H1 (cell line): ENCODE data around the gene TCEA3. TPM values are rescaled to one million over a fixed set of nuclear protein-coding genes. Genes with fewer than 3 reads are reported as not detected.

Source experiments
- CTCF ChIA-PET: fragments of 300-600 bp; sonication (Branson Sonifier 250); formaldehyde crosslinking; loops from one replicate; lab custom pipeline; 2021; ENCODE audit not compliant: partially characterized antibody; lab: Charles Lee
- POLR2A ChIA-PET: fragments of 300-600 bp; sonication (Branson Sonifier 250); formaldehyde crosslinking; loops from one replicate; lab custom pipeline; 2021; ENCODE audit warnings: inconsistent platforms; ENCODE audit not compliant: partially characterized antibody; lab: Charles Lee
- DNase-seq, 2 experiments: peaks; one replicate each; pipeline versions ENCODE4 v3.0.0 to v3.0.0-alpha.2; 2010 to 2022; ENCODE audit warnings: low spot score in 2 of 2, low read depth in 1 of 2, mixed read lengths in 1 of 2
- FAIRE-seq: peaks from 2 replicates; lab custom pipeline; 2011; peaks lifted over from hg19 to GRCh38; lab: Jason Lieb, UNC
- H2AFZ ChIP-seq: 2 replicates; pipeline ENCODE4 v1.8.1; 2012; ENCODE audit warnings: low read length, inconsistent platforms
- H2AK5ac ChIP-seq: 2 replicates; pipeline ENCODE4 v1.6.1; 2013; ENCODE audit warnings: low read depth, low read length
- H2BK120ac ChIP-seq: replicated peaks from 2 replicates; pipeline ENCODE3; 2013; ENCODE audit warnings: low read depth, low read length, inconsistent platforms
- H2BK12ac ChIP-seq: 2 replicates; pipeline ENCODE4 v1.6.1; 2013; ENCODE audit warnings: low read depth, low read length
- H2BK15ac ChIP-seq: 2 replicates; pipeline ENCODE4 v1.6.1; 2013; ENCODE audit warnings: low read length
- H2BK20ac ChIP-seq: 2 replicates; pipeline ENCODE4 v1.6.1; 2013; ENCODE audit warnings: low read length
- H2BK5ac ChIP-seq: 2 replicates; pipeline ENCODE4 v1.6.1; 2013; ENCODE audit warnings: low read depth, low read length
- H3K14ac ChIP-seq: 2 replicates; pipeline ENCODE4 v1.6.1; 2013; ENCODE audit warnings: inconsistent platforms; ENCODE audit not compliant: insufficient read length
- H3K18ac ChIP-seq: 2 replicates; pipeline ENCODE4 v1.6.1; 2013; ENCODE audit warnings: low read length; ENCODE audit errors: extremely low read depth
- H3K23ac ChIP-seq: 2 replicates; pipeline ENCODE4 v1.6.1; 2013; ENCODE audit warnings: inconsistent platforms; ENCODE audit not compliant: insufficient read length
- H3K23me2 ChIP-seq: 2 replicates; pipeline ENCODE4 v1.6.1; 2013; ENCODE audit warnings: low read depth, low read length
- H3K27ac ChIP-seq: 2 replicates; pipeline ENCODE4 v1.6.1; 2011; ENCODE audit warnings: low read depth, low read length, inconsistent platforms
- H3K27me3 ChIP-seq, 4 experiments: replicated peaks in 1 of 4; 1 replicate in 1 of 4; 2 replicates in 3 of 4; pipeline versions ENCODE4 v1.6.1 to v1.8.1; 2011 to 2013; ENCODE audit warnings: low read length in 3 of 4, mild to moderate bottlenecking in 3 of 4, inconsistent platforms in 2 of 4, mixed read lengths in 2 of 4, moderate library complexity in 1 of 4; ENCODE audit not compliant: control insufficient read depth in 3 of 4, insufficient read depth in 3 of 4; ENCODE audit errors: extremely low read depth in 1 of 4
- H3K36me3 ChIP-seq, 4 experiments: 2 replicates each; pipeline versions ENCODE4 v1.6.1 to v1.8.1; 2011 to 2013; ENCODE audit warnings: mild to moderate bottlenecking in 4 of 4, low read length in 3 of 4, moderate library complexity in 2 of 4, control low read depth in 1 of 4, inconsistent platforms in 1 of 4; ENCODE audit not compliant: insufficient read depth in 4 of 4, control insufficient read depth in 2 of 4
- H3K4ac ChIP-seq: replicated peaks from 2 replicates; pipeline ENCODE3; 2013; ENCODE audit warnings: low read length, low read depth, mixed read lengths, inconsistent platforms; ENCODE audit not compliant: insufficient read length
- H3K4me1 ChIP-seq, 4 experiments: replicated peaks in 1 of 4; 1 replicate in 1 of 4; 2 replicates in 3 of 4; pipeline versions ENCODE4 v1.6.1 to v1.8.1; 2011 to 2013; ENCODE audit warnings: low read length in 3 of 4, inconsistent platforms in 2 of 4, mixed read lengths in 1 of 4; ENCODE audit not compliant: insufficient read depth in 4 of 4, control insufficient read depth in 3 of 4
- H3K4me2 ChIP-seq, 2 experiments: 2 replicates each; pipeline versions ENCODE4 v1.6.1 to v1.8.1; 2011 to 2013; ENCODE audit warnings: low read depth in 2 of 2, low read length in 2 of 2, control low read depth in 1 of 2, inconsistent platforms in 1 of 2, mild to moderate bottlenecking in 1 of 2; ENCODE audit not compliant: insufficient read depth in 1 of 2
- H3K4me3 ChIP-seq, 4 experiments: fragments of 200-600, 300-600 bp in 1 of 4; sonication (generic), shearing (Covaris generic), sonication (Bioruptor Twin) in 1 of 4; 2 replicates each; pipeline versions ENCODE4 v1.5.1 to v1.8.1; 2011 to 2016; ENCODE audit warnings: low read length in 4 of 4, low read depth in 3 of 4, control low read depth in 2 of 4, inconsistent platforms in 2 of 4, mild to moderate bottlenecking in 2 of 4, mixed read lengths in 1 of 4, moderate library complexity in 1 of 4; ENCODE audit not compliant: insufficient read depth in 2 of 4; ENCODE audit errors: extremely low read depth in 1 of 4
- H3K56ac ChIP-seq: replicated peaks from 2 replicates; pipeline ENCODE3; 2013; ENCODE audit warnings: low read depth, mild to moderate bottlenecking, mixed read lengths, low read length, inconsistent platforms; ENCODE audit not compliant: insufficient read length
- H3K79me1 ChIP-seq: 2 replicates; pipeline ENCODE4 v1.6.1; 2013; ENCODE audit warnings: low read depth, low read length, control low read depth
- H3K79me2 ChIP-seq, 2 experiments: 2 replicates each; pipeline versions ENCODE4 v1.6.1 to v1.8.1; 2012 to 2013; ENCODE audit warnings: low read length in 2 of 2, mild to moderate bottlenecking in 2 of 2, inconsistent platforms in 1 of 2; ENCODE audit not compliant: insufficient read depth in 2 of 2, control insufficient read depth in 1 of 2
- H3K9ac ChIP-seq, 4 experiments: replicated peaks in 1 of 4; 1 replicate in 1 of 4; 2 replicates in 3 of 4; pipeline versions ENCODE4 v1.6.1 to v1.8.1; 2011 to 2013; ENCODE audit warnings: low read depth in 3 of 4, low read length in 3 of 4, control low read depth in 2 of 4, mild to moderate bottlenecking in 2 of 4, moderate library complexity in 2 of 4, inconsistent platforms in 1 of 4; ENCODE audit errors: extremely low read depth in 1 of 4
- H3K9me3 ChIP-seq, 2 experiments: 2 replicates each; pipeline versions ENCODE4 v1.6.1 to v1.8.1; 2012 to 2013; ENCODE audit warnings: mild to moderate bottlenecking in 2 of 2, moderate library complexity in 2 of 2, control low read depth in 1 of 2, inconsistent platforms in 1 of 2, low read depth in 1 of 2, low read length in 1 of 2, mixed read lengths in 1 of 2; ENCODE audit not compliant: insufficient read depth in 2 of 2
- H4K20me1 ChIP-seq, 2 experiments: replicated peaks in 1 of 2; 2 replicates each; pipeline versions ENCODE3 to v1.8.1; 2011 to 2013; ENCODE audit warnings: inconsistent platforms in 2 of 2, low read length in 2 of 2, mild to moderate bottlenecking in 1 of 2; ENCODE audit not compliant: insufficient read depth in 2 of 2, control insufficient read depth in 1 of 2
- H4K5ac ChIP-seq: 2 replicates; pipeline ENCODE4 v1.6.1; 2013; ENCODE audit warnings: low read length, low read depth, mixed read lengths, inconsistent platforms; ENCODE audit not compliant: insufficient read length
- H4K8ac ChIP-seq: 2 replicates; pipeline ENCODE4 v1.8.0; 2013; ENCODE audit warnings: mild to moderate bottlenecking, moderate library complexity, low read length, inconsistent platforms; ENCODE audit not compliant: insufficient read depth; ENCODE audit errors: extremely low read depth
- H4K91ac ChIP-seq: replicated peaks from 2 replicates; pipeline ENCODE3; 2013; ENCODE audit warnings: low read length, mixed read lengths, inconsistent platforms; ENCODE audit not compliant: insufficient read length
- ASH2L ChIP-seq: fragments of 200-600, 300-600 bp; sonication (generic); IDR thresholded peaks from one replicate; pipeline ENCODE4 v1.7.1; 2017; ENCODE audit warnings: low read length
- BRCA1 ChIP-seq: IDR thresholded peaks from 2 replicates; pipeline ENCODE4 v1.6.1; 2012; ENCODE audit warnings: low read depth, low read length, improper control_type of control experiment
- CHD1 ChIP-seq: IDR thresholded peaks from 2 replicates; pipeline ENCODE4 v1.6.1; 2012; ENCODE audit warnings: low read depth, low read length, improper control_type of control experiment
- E2F6 ChIP-seq: IDR thresholded peaks from 2 replicates; pipeline ENCODE4 v1.6.1; 2012; ENCODE audit warnings: inconsistent platforms
- HDAC2 ChIP-seq, 2 experiments: fragments of 300-600 bp in 1 of 2; sonication (generic) in 1 of 2; IDR thresholded peaks; 2 replicates each; pipeline ENCODE4 v1.6.1; 2011 to 2012; ENCODE audit warnings: low read depth in 2 of 2, low read length in 2 of 2, mild to moderate bottlenecking in 2 of 2, moderate library complexity in 2 of 2, borderline replicate concordance in 1 of 2, inconsistent platforms in 1 of 2
- KDM4A ChIP-seq: IDR thresholded peaks from one replicate; pipeline ENCODE4 v1.7.1; 2012; ENCODE audit warnings: low read depth, mild to moderate bottlenecking, moderate library complexity, low read length, inconsistent platforms; ENCODE audit not compliant: severe bottlenecking
- NANOG ChIP-seq: IDR thresholded peaks from 2 replicates; pipeline ENCODE4 v1.6.1; 2011; ENCODE audit warnings: low read length, low read depth, mild to moderate bottlenecking, inconsistent platforms; ENCODE audit not compliant: insufficient read depth, poor library complexity, severe bottlenecking
- SIRT6 ChIP-seq: IDR thresholded peaks from one replicate; pipeline ENCODE4 v1.7.1; 2012; ENCODE audit warnings: low read length, inconsistent platforms
- YY1 ChIP-seq: IDR thresholded peaks from 2 replicates; pipeline ENCODE4 v1.6.1; 2011; ENCODE audit warnings: low read depth, mild to moderate bottlenecking, low read length
- ZNF274 ChIP-seq: IDR thresholded peaks from 2 replicates; pipeline ENCODE4 v1.7.0; 2012; ENCODE audit warnings: low read length, borderline replicate concordance; ENCODE audit errors: extremely low read depth
- WGBS, 2 experiments: shearing (Covaris generic) in 1 of 2; methylation state at CpG; one replicate each; pipeline versions ENCODE4 v1.1.6 to v1.1.7; 2013 to 2015; ENCODE audit warnings: low lambda C conversion rate in 2 of 2, mixed read lengths in 2 of 2, inconsistent platforms in 1 of 2, low coverage in 1 of 2, missing lambda C conversion rate in 1 of 2; ENCODE audit not compliant: insufficient replicate concordance in 2 of 2, insufficient coverage in 1 of 2, insufficient read length in 1 of 2; ENCODE audit errors: extremely low coverage in 1 of 2, missing lambda C conversion rate in 1 of 2; 5-methylcytosine and 5-hydroxymethylcytosine counted together
- polyA plus RNA-seq, 7 experiments: library from polyadenylated mRNA; depleted of rRNA in 3 of 7; stranded (reverse) in 5 of 7; unstranded in 2 of 7; fragments of >200 nt in 5 of 7; fragments of 200-250 nt in 2 of 7; gene quantifications; 1 replicate in 5 of 7; 2 replicates in 1 of 7; 4 replicates in 1 of 7; pipeline versions ENCODE4 v1.2.1 to v1.2.3, GENCODE V29; 2011 to 2013; ENCODE audit warnings: missing spikeins in 2 of 7, mixed read lengths in 2 of 7
- total RNA-seq: library from RNA; stranded (reverse); fragmentation: NEBNext Ultra II Directional; extraction: Animal tissue kit (Norgen Biotek cat#: 25700); gene quantifications from 2 replicates; pipeline ENCODE4 v1.2.1, GENCODE V29; 2021
- TF ChIP-seq, protein P1 (sequence below), 3 experiments: IDR thresholded peaks; 1 replicate in 2 of 3; 2 replicates in 1 of 3; pipeline versions ENCODE4 v1.5.1 to v1.6.1; 2011; ENCODE audit warnings: low read length in 3 of 3, mild to moderate bottlenecking in 3 of 3, inconsistent platforms in 2 of 3, low read depth in 1 of 3, moderate library complexity in 1 of 3; ENCODE audit not compliant: insufficient read depth in 1 of 3; ENCODE audit errors: control extremely low read depth in 1 of 3

The TCEA3 gene
- total and polyA plus RNA-seq, 2 of the 8 experiments (the other 6 are each of a cell fraction or from before 2014, with no cell fraction given): 0.08 TPM; not detected in 1

DNA sequence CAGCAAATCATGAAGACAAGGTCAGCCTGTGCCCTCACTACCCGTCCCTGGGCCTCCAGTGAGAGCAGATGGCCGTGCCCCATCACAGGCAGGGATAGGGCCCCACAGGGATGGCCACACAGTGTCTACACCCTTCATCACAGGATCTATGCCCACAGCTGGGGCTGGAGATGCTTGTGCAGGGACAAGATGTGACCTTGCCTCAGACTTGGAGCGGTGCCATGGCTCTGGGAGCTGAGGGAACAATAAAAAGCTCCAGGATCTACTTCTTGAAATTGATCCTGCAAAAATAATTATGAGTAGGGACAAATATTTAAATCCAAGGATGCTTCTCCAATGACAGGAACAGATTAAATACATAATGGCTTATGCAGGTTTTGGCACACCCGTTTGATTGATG lies 25.4 kb upstream of the TCEA3 start:
- no peak overlapping the region for H3K4ac ChIP-seq
- WGBS, 2 experiments: 91% methylated on average over 4 of the region's 4 CpGs; no CpG with 5 or more reads in 1 of the 2 experiments
- H3K23ac ChIP-seq: no peak overlapping the region
- no peaks in the 10 kb centered on the region for H3K4me1 ChIP-seq
- ChIA-PET POLR2A (interaction anchor here (1.1 to 1.5 kb wide), 2 partner anchors 13 to 34 kb away, joined by 3 to 4 read pairs; partner anchors contain the start of gene ASAP3), CTCF (interaction anchor here (1.1 to 1.3 kb wide), 2 partner anchors 15 to 47 kb away, joined by 3 to 4 read pairs; no protein-coding TSS in a partner anchor)
- H2BK120ac ChIP-seq: no peak overlapping the region
- H4K91ac ChIP-seq: no peak overlapping the region
- no peak overlapping the region for H4K8ac ChIP-seq
- H3K36me3 ChIP-seq: peaks cover 0 to 15% (median 3%) of the 10 kb centered on the region in 4 experiments; a peak in 5 of 8 replicates
- H3K9me3 ChIP-seq: no peaks in the 10 kb centered on the region
- no peak overlapping the region for H3K18ac ChIP-seq
- H4K5ac ChIP-seq: no peak overlapping the region
- no peak overlapping the region for H3K27ac ChIP-seq
- no peak overlapping the region for H2BK15ac ChIP-seq
- no peak for FAIRE-seq
- no peak for DNase-seq
- no peak overlapping the region for H2BK20ac ChIP-seq
- H3K4me2 ChIP-seq: no peak overlapping the region
- no peak overlapping the region for H2BK12ac ChIP-seq
- H4K20me1 ChIP-seq: peaks cover 2% of the 10 kb centered on the region in 2 experiments
- H3K23me2 ChIP-seq: no peaks in the 10 kb centered on the region
- no peak overlapping the region for H2AFZ ChIP-seq
- H3K56ac ChIP-seq: no peak overlapping the region
- no peak overlapping the region for H2BK5ac ChIP-seq
- H3K9ac ChIP-seq: no peak overlapping the region
- H3K79me1 ChIP-seq: no peaks in the 10 kb centered on the region
- H3K27me3 ChIP-seq: no peaks in the 10 kb centered on the region
- no peak overlapping the region for H2AK5ac ChIP-seq
- H3K4me3 ChIP-seq: no peak overlapping the region
- H3K14ac ChIP-seq: no peak overlapping the region
- no peaks in the 10 kb centered on the region for H3K79me2 ChIP-seq
- TF ChIP-seq KDM4A: no peak
- no peak for TF ChIP-seq YY1
- no peak for TF ChIP-seq NANOG
- TF ChIP-seq ZNF274: no peak
- no peak for TF ChIP-seq HDAC2 (IDR thresholded peaks at IDR 0.05; ENCODE audit: borderline replicate concordance in 1 of 2, low read depth in 2 of 2, low read length in 2 of 2)
- no peak for TF ChIP-seq SIRT6
- TF ChIP-seq CHD1: no peak
- TF ChIP-seq BRCA1: no peak
- TF ChIP-seq E2F6: no peak
- TF ChIP-seq, protein P1, sequence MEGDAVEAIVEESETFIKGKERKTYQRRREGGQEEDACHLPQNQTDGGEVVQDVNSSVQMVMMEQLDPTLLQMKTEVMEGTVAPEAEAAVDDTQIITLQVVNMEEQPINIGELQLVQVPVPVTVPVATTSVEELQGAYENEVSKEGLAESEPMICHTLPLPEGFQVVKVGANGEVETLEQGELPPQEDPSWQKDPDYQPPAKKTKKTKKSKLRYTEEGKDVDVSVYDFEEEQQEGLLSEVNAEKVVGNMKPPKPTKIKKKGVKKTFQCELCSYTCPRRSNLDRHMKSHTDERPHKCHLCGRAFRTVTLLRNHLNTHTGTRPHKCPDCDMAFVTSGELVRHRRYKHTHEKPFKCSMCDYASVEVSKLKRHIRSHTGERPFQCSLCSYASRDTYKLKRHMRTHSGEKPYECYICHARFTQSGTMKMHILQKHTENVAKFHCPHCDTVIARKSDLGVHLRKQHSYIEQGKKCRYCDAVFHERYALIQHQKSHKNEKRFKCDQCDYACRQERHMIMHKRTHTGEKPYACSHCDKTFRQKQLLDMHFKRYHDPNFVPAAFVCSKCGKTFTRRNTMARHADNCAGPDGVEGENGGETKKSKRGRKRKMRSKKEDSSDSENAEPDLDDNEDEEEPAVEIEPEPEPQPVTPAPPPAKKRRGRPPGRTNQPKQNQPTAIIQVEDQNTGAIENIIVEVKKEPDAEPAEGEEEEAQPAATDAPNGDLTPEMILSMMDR (IDR thresholded peaks at IDR 0.05; ENCODE audit: control extremely low read depth in 1 of 3, insufficient read depth in 1 of 3, low read depth in 1 of 3, low read length in 3 of 3): no peak
- TF ChIP-seq ASH2L: no peak
